K562 (cell line): ENCODE measurements around the gene HOXD9. TPM values are rescaled to one million over a fixed set of nuclear protein-coding genes. Genes with fewer than 3 reads are reported as not detected.
A peak's percentile ranks its signal among the peaks of the same experiment; 100 is the strongest.

Experiments used
- ATAC-seq: fragments of 200-7000 bp; cut with Tn5 transposase; 3 replicates; pipeline ENCODE4 v1.9.1; 2020; ENCODE audit warnings: moderate library complexity
- BruUV-seq: library from RNA; stranded (reverse); fragments of 400-500 nt; replicated peaks from 2 replicates; lab custom pipeline; 2021; lab: Mats Ljungman, UMichigan
- CTCF ChIA-PET: fragments of 300-600 bp; formaldehyde crosslinking; extraction: SDS; loops from one replicate; lab custom pipeline; 2021; ENCODE audit warnings: low intra/inter-chr PET ratio; lab: Yijun Ruan, JAX
- POLR2A ChIA-PET: fragments of 300-600, 350-650 bp; sonication (Branson Sonifier 250); formaldehyde crosslinking; extraction: SDS; loops from one replicate; lab custom pipeline; 2021; ENCODE audit warnings: antibody characterized with exemption, inconsistent platforms; lab: Yijun Ruan, JAX
- DNase-seq, 4 experiments: peaks; one replicate each; pipeline versions ENCODE4 v3.0.0 to v3.0.0-alpha.2; 2011 to 2018; ENCODE audit warnings: low spot score in 3 of 4, mixed read lengths in 3 of 4; ENCODE audit errors: extremely low read depth in 1 of 4
- FAIRE-seq: peaks from 2 replicates; lab custom pipeline; 2011; peaks lifted over from hg19 to GRCh38; lab: Jason Lieb, UNC
- H2AFZ ChIP-seq: 2 replicates; pipeline ENCODE4 v1.6.0; 2011; ENCODE audit warnings: low read depth, low read length, control low read depth, inconsistent platforms
- H3K27ac ChIP-seq: fragments of 200-600 bp; 3 replicates; pipeline ENCODE4 v1.8.0; 2011; ENCODE audit warnings: low read depth, mild to moderate bottlenecking, control low read depth, inconsistent platforms, low read length, moderate library complexity, mixed read lengths; ENCODE audit errors: extremely low read depth
- H3K27me3 ChIP-seq, 2 experiments: fragments of 300-600 bp in 1 of 2; 2 replicates in 1 of 2; 3 replicates in 1 of 2; pipeline versions ENCODE4 v1.6.0 to v1.8.0; 2011; ENCODE audit warnings: inconsistent platforms in 2 of 2, low read length in 2 of 2, mild to moderate bottlenecking in 1 of 2, mixed read lengths in 1 of 2, moderate library complexity in 1 of 2; ENCODE audit not compliant: control insufficient read depth in 2 of 2, insufficient read depth in 2 of 2
- H3K36me3 ChIP-seq: fragments of 300-600 bp; 3 replicates; pipeline ENCODE4 v1.8.0; 2011; ENCODE audit warnings: mild to moderate bottlenecking, low read length, inconsistent platforms; ENCODE audit not compliant: control insufficient read depth, insufficient read depth
- H3K4me1 ChIP-seq, 2 experiments: fragments of 200-600 bp in 1 of 2; replicated peaks in 1 of 2; 2 replicates in 1 of 2; 3 replicates in 1 of 2; pipeline versions ENCODE4 v1.5.1 to v1.8.0; 2011; ENCODE audit warnings: inconsistent platforms in 2 of 2, low read length in 2 of 2, mild to moderate bottlenecking in 1 of 2, mixed read lengths in 1 of 2, moderate library complexity in 1 of 2; ENCODE audit not compliant: control insufficient read depth in 2 of 2, insufficient read depth in 2 of 2
- H3K4me2 ChIP-seq: 2 replicates; pipeline ENCODE4 v1.6.1; 2011; ENCODE audit warnings: low read length, control low read depth, inconsistent platforms, mixed read lengths; ENCODE audit not compliant: insufficient read depth
- H3K4me3 ChIP-seq: fragments of 200-600 bp; sonication (generic), shearing (Covaris generic); 2 replicates; pipeline ENCODE4 v1.5.1; 2016; ENCODE audit warnings: control low read depth, inconsistent platforms
- H3K79me2 ChIP-seq: fragments of 200-600 bp; 3 replicates; pipeline ENCODE4 v1.8.0; 2011; ENCODE audit warnings: low read length, inconsistent platforms; ENCODE audit not compliant: control insufficient read depth, insufficient read depth
- H3K9ac ChIP-seq, 2 experiments: 2 replicates each; pipeline versions ENCODE4 v1.6.0 to v1.6.1; 2011; ENCODE audit warnings: low read depth in 2 of 2, low read length in 2 of 2, control low read depth in 1 of 2, inconsistent platforms in 1 of 2, mild to moderate bottlenecking in 1 of 2, mixed read lengths in 1 of 2; ENCODE audit not compliant: insufficient read depth in 1 of 2
- H3K9me1 ChIP-seq: one replicate; pipeline ENCODE4 v1.6.0; 2011; ENCODE audit warnings: inconsistent platforms, mild to moderate bottlenecking, low read length, moderate library complexity; ENCODE audit not compliant: control insufficient read depth, insufficient read depth
- H3K9me3 ChIP-seq: replicated peaks from 2 replicates; pipeline ENCODE4 v1.5.1; 2011; ENCODE audit warnings: low read depth, low read length, inconsistent platforms; ENCODE audit not compliant: control insufficient read depth, insufficient read depth
- H4K20me1 ChIP-seq: replicated peaks from 2 replicates; pipeline ENCODE4 v1.6.1; 2011; ENCODE audit warnings: low read length, inconsistent platforms, mixed read lengths; ENCODE audit not compliant: control insufficient read depth, insufficient read depth
- CTBP1 ChIP-seq: fragments of 450-650 bp; IDR thresholded peaks from 2 replicates; pipeline ENCODE4 v1.6.1; 2016; ENCODE audit warnings: borderline replicate concordance
- E2F4 ChIP-seq: sonication (generic); formaldehyde crosslinking; IDR thresholded peaks from 2 replicates; pipeline ENCODE4 v1.8.0; 2022; ENCODE audit warnings: mild to moderate bottlenecking, low read depth, missing genetic modification reagents
- USF1 ChIP-seq: sonication (generic); formaldehyde crosslinking; IDR thresholded peaks from 2 replicates; pipeline ENCODE4 v1.9.0; 2022; ENCODE audit warnings: mild to moderate bottlenecking, missing genetic modification reagents
- WGBS: fragments of 100-300 bp; shearing (Covaris generic); methylation state at CpG from one replicate; pipeline ENCODE4 v1.1.6; 2016; ENCODE audit warnings: low coverage, mixed read lengths; ENCODE audit not compliant: insufficient coverage; ENCODE audit errors: missing lambda C conversion rate; 5-methylcytosine and 5-hydroxymethylcytosine counted together
- in situ Hi-C: fragments of 300-500 bp; cut with MboI; formaldehyde crosslinking; loops from 4 replicates; pipeline ENCODE4 v1.15.0; 2018; ENCODE audit warnings: inconsistent platforms, mixed read lengths
- intact Hi-C: fragments of 100-400 bp; cut with micrococcal nuclease; formaldehyde crosslinking; loops from 2 replicates; pipeline ENCODE4 v1.14.2; 2022
- polyA plus RNA-seq, 8 experiments: library from polyadenylated mRNA; depleted of rRNA in 4 of 8; stranded (reverse) in 5 of 8; unstranded in 3 of 8; fragments of >200 nt; fragmentation: Nextera tagmentation in 2 of 8; fragmentation: Illumina TruSeq in 1 of 8; extraction: Ambion mirVana in 2 of 8; extraction: Trizol in 1 of 8; gene quantifications; 2 replicates each; pipeline versions ENCODE4 v1.2.1 to v1.2.3, GENCODE V29; 2011 to 2014; ENCODE audit warnings: inconsistent platforms in 1 of 8, missing spikeins in 1 of 8
- total RNA-seq, 7 experiments: library from RNA; depleted of rRNA in 6 of 7; stranded (reverse); fragments of >200 nt in 6 of 7; fragmentation: Illumina TruSeq in 2 of 7; extraction: Trizol in 2 of 7; gene quantifications; 2 replicates each; pipeline versions ENCODE4 v1.2.1 to v1.2.3, GENCODE V29; 2011 to 2021; ENCODE audit warnings: low replicate concordance in 1 of 7

Gene HOXD9
- total and polyA plus RNA-seq, 9 of the 15 experiments (the other 6 are each of a cell fraction or from before 2014, with no cell fraction given) = not detected

GRCh38 chr2:176122052-176122682 is 352 bp upstream of the HOXD9 start:
- H3K9ac ChIP-seq = no peak overlapping the region
- in situ Hi-C loops = no loop called here
- no peak for ATAC-seq

More at GRCh38 chr2:176122052-176122682, 352 bp upstream of the HOXD9 start:
- WGBS = 22% methylated on average over 46 of the region's 47 CpGs
- no peaks in the 10 kb centered on the region for H3K36me3 ChIP-seq
- POLR2A ChIA-PET = no interaction called here
- DNase-seq = no peak
- peaks cover 0 to 23% of the 10 kb centered on the region in 2 experiments; a peak in 2 of 5 replicates for H3K4me1 ChIP-seq
- no peak overlapping the region for H2AFZ ChIP-seq
- no peak overlapping the region for H3K27ac ChIP-seq
- FAIRE-seq = no peak
- no peaks in the 10 kb centered on the region for H3K79me2 ChIP-seq
- peaks cover 73 to 74% of the 10 kb centered on the region in 2 experiments for H3K27me3 ChIP-seq
- intact Hi-C loops = no loop called here
- H3K4me2 ChIP-seq = no peak overlapping the region
- BruUV-seq = no TSS peak
- H3K4me3 ChIP-seq = no peak overlapping the region
- no peaks in the 10 kb centered on the region for H3K9me3 ChIP-seq
- peaks cover 3% of the 10 kb centered on the region; the same call in 1 of the 2 replicates for H4K20me1 ChIP-seq
- CTCF ChIA-PET = no interaction called here
- no peaks in the 10 kb centered on the region for H3K9me1 ChIP-seq
- TF ChIP-seq USF1 (CRISPR knock-in tag) = 0 out of 2 replicates have a peak, but pooled peaks have one; percentile 32
- no peak for TF ChIP-seq CTBP1
- no peak for TF ChIP-seq E2F4
